GM19467 (cell line): ENCODE results near the gene DEFB127.
"Not testable (repeated sequence)": the region's sequence is repeated elsewhere in the genome, so short reads cannot be mapped to it uniquely, and the experiment has no call there.

Experiments
- ATAC-seq: cut with Tn5 transposase; IDR thresholded peaks from one replicate; pipeline ENCODE4 v1.9.1; 2021; ENCODE audit warnings: mild to moderate bottlenecking, moderate library complexity; ENCODE audit not compliant: unreplicated experiment

DEFB127 gene, protein sequence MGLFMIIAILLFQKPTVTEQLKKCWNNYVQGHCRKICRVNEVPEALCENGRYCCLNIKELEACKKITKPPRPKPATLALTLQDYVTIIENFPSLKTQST

DNA sequence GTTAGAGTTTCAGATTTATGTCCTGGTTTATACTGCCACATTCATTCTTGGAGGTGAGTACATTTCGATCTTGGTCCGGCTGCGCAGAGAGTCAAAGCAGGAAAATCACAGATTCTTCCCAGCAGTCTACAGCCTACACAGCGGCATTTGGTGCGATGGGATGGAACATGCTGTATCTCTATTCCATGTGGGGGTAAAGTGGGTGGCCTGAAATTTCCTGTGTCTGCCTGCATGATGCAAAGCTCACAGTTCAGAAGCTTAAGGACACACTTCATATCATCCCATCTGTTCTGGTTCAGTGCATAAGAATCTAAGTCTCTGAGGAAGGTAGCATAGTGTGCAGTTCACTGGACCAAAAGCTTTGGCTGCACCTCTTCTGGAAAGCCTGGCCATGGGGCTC lies at the start of gene DEFB127:
Gene DEFB127 (plus strand): TSS at position 301 of the 400 bp plus-strand sequence. CDS start 91 bp downstream, at position 392.
- ATAC-seq: no peak

DNA sequence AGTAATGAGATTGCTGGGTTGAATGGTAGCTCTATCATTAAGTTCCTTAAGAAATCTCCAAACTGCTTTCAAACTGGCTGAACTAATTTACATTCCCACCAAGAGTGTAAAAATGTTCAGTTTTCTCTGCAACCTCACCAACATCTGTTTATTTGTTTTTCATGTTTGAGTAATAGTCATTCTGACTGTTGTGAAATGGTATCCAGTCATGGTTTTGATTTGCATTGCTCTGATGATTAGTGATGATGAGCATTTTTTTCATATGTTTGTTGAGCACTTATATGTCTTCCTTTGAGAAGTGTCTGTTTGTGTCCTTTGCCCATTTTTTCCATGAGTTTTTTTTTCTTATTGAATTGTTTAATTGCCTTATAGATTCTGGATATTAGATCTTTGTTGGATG lies 44.9 kb upstream of the DEFB127 start:
- no peak for ATAC-seq

DNA sequence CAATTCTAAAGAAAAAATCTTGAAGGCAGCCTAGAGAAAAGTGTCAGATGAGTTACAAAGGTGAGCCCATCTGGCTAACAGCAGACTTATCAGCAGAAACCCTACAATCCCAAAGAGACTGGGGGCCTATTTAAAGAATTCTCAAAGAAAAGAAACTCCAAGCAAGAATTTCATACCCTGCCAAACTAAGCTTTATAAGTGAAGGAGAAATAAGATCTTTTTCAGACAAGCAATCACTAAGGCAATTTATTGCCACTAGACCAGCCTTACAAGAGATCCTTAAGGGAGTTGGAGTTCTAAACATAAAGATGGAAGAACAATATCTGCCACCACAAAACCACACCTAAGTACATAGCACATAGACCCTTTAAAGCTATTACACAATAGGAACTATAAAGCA lies 39.7 kb upstream of the DEFB127 start:
- no peak for ATAC-seq

DNA sequence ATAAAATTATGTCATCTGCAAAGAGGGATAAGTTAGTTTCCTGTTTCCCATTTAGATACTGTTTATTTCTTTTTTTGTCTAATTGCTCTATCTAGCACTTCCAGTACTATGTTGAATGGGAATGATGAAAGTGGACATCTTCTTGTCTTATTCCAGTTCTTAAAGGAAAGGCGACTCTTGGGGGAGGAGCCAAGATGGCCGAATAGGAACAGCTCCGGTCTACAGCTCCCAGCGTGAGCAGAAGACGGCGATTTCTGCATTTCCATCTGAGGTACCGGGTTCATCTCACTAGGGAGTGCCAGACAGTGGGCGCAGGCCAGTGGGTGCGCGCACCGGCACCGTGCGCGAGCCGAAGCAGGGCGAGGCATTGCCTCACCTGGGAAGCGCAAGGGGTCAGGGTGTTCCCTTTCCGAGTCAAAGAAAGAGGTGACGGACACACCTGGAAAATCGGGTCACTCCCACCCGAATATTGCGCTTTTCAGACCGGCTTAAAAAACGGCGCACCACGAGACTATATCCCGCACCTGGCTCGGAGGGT lies 27.4 kb upstream of the DEFB127 start:
- ATAC-seq: not testable (repeated sequence)

DNA sequence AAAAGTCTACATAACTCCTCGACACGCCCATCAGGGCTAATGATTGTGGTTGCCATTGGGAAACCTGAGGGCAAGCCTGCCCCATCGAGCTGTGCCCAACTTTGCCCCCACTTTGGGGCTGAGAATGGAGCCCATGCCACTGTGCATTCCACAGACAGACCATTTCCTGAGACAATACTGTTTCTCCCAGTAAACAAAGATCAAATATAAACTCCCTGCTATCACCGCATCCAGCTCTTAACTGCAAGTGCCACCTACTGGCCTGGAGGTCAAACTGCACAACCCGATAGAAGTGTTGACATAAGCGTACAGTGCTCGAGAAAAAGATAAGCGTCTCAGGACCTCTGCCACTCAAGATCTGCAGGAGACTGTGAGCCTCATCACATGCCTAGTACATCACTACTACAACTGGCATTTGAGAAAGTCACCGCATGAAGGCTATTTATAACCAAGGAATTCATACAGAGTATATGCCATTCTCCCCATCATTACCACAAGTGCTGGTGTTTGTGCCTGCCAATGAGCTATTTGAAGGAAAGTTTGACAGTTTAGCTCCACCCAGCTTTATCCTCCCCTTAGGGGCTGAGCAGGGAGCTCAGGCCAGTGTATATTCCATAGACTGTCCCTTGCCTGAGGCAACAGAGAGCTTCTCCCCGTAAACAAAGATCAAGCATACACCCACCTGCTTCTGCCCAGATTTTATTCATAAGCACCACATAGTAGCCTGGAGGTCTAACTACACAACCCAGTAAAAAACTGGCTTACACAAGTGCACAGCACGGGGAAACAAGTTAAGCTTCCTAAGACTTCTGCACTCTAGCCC lies 19.4 kb upstream of the DEFB127 start:
- ATAC-seq: no peak

DNA sequence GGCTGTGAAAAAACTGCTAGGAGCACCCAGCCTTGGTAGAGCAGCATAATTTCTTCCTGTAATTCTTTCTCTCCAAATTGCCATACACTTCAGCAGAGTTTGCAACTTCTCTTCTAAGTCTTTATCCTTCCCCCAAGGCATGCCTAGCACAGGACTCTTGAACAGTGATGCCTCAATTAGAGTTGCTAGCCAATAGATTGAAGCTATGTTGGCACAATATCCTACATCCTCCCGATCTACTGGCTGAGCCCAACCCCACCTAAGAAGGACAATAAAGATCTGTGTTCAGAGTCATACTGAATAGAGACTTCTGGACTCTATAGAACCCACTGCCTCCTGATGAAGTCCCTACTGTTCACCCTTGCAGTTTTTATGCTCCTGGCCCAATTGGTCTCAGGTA lies 15.0 kb upstream of the DEFB127 start, which contains the start of gene DEFB126:
Gene DEFB126 (plus strand): TSS at position 301 of the 400 bp plus-strand sequence. CDS start 39 bp downstream, at position 340.
- no peak for ATAC-seq

DNA sequence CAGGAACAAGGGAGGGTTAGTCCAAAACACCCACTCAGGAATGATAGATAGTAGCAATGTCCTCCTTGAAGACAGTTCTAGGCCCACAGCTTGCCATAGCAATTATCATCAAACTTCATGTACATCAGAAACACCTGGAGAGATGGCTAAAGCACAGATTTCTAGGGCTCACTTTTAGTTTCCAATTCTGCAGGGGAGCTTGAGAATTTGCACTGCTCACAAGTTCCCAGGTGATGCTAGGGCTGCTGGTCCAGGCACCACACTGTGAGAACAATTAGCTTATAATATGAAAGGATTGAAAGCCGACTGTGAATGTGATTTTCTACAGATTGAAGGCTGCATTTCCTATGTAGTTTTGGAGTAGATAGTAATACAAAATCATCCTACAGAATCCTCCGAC lies 11.4 kb upstream of the DEFB127 start:
- no peak for ATAC-seq

DNA sequence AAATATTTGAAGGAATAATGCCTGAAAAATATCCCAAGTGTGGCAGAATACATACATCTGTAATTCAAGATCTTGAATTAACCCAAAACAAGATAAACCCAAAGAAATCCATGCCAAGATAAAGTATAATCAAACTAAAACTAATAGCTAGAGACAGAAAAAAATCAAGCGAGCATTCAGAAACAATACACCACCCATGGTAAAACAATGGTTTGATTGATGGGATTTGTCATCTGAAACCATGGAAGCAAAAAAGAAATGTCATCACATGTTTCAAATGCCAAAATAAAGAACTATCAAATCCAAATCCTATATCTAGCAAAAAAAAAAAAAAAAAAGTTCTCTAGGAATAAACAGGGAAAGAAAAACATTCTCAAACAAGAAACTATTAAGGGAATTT lies 5.1 kb upstream of the DEFB127 start:
- no peak for ATAC-seq

DNA sequence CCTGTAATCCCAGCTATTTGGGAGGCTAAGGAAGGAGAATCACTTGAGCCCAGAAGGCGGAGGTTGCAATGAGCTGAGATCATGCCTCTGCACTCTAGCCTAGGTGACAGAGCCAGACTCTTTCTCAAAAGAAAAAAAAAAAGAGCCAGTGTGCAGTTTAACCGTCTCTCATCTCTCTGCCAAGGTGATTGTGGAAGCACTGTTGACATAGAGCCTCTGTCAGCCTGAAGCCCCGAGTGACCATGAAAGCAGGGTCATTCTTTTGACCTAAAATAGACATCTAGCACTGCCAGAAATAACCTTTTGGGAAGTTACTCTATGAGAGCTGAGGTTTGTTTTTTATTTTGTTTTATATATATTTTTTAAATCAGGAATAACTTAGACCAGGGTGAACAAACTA lies 7.4 kb downstream of the DEFB127 start:
- no peak for ATAC-seq

DNA sequence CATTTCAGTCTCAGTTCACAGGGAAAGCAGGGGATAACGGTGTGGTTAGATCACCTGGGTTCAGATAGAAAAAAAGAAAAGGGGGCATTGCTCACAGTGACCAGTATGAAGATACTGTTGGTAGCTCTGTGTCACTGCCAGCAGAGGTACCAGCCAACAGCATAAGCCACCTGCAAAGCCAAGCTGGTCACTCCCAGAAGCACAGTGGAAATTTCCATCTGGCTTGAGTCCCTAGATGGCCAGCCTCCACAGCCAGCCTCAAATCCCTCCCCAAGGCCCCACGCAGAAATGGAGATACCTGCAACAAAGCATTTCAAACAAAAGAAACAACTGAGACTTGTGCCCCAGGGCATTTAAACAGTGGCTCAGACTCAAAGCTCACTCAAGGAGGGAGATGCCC lies 11.6 kb downstream of the DEFB127 start:
- ATAC-seq: no peak

DNA sequence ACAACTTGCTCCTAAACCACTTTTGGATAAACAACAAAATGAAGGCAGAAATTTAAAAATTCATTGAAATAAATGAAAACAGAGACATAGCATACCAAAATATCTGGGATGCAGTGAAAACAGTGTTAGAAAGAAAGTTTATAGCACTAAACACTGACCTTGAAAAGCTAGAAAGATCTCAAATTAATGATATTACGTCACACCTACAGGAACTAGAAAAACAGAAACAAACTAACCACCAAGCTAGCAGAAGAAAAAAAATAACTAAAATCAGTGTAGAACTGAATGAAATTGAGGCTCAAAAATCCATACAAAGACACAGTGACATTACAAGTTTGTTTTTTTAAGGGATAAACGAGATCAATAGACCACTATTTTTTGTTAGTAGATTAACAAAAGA lies 27.0 kb downstream of the DEFB127 start:
- ATAC-seq: no peak

DNA sequence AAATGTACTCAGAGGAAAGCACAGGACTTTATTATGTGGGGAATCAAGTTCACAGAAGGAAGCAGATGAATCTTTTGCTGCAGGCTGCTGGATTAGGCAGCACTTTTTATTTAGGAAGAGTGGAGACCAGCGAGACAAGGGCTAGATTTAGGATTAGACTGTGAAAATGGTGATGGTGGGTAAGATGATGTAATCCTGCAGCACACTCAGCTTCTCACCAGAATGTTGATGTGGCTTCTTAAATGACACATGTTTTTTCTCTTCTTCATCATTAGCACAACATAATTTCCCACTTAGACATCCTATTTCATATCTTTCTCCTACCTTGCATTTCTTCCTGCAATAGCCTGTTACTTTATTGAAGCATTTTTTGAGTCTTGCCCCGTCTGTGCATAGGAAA lies 30.5 kb downstream of the DEFB127 start:
- ATAC-seq: no peak

DNA sequence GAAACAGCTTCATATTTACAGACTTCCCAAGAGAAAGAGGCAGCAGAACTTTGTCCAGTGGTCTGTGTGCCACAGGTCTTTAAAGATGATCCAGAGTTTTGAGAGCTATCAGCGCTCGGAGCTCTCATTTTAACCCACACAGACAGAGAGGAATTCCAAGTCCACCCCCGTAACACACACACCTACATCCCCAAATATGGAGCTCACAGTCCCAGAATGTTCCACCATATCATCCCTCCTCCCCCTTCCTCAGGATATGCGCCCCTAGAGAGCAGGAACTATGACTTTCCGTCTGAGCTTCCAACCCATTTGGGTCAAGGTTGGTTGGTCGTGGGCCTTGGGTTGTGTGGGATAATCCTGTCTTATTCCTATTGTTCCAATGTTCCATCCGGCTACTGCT lies 32.4 kb downstream of the DEFB127 start, which contains the start of gene DEFB128:
Gene DEFB128 (minus strand): TSS at position 101 of the 400 bp plus-strand sequence. CDS start 88 bp downstream, at position 13.
- no peak for ATAC-seq

DNA sequence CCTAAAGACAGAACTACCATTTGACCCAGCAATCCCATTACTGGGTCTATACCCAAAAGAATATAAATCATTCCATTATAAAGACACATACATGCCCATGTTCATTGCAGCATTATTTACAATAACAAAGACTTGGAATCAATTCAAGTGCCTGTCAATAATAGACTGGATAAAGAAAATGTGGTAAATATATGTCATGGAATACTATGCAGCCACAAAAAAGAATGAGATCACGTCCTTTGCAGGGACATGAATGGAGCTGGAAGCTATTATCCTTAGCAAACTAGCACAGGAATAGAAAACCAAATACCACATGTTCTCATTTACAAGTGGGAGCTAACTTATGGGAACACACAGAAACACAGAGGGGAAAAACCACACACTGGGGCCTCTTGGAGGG lies 41.0 kb downstream of the DEFB127 start:
- ATAC-seq: no peak

DNA sequence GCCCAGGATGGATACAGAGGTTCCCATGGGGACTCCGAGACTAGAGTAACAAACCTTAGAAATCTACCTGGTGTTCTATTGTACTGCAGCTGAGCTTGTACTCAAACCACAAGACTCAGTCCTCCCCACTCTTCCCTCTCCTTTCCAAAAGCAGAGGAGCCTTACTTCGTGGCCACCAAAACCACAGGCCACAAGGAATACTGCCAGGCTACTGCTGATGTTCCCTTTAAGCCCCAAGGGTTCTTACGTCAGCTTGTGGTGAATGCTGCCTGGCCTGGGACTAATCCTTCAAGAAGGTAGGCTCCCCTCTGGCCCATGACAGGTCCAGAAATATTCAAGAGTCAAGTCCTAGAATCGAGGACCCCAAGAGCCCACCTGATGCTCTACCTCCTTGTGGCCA lies 42.7 kb downstream of the DEFB127 start:
- ATAC-seq: no peak

DNA sequence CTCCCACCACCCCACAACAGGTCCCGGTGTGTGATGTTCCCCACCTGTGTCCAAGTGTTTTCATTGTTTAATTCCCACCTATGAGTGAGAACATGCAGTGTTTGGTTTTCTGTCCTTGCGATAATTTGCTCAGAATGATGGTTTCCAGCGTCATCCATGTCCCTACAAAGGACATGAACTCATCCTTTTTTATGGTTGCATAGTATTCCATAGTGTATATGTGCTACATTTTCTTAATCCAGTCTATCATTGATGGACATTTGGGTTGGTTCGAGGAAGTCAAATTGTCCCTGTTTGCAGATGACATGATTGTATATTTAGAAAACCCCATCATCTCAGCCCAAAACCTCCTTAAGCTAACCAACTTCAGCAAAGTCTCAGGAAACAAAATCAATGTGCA lies 46.4 kb downstream of the DEFB127 start:
- not testable (repeated sequence) for ATAC-seq
